UCSD-AML1 (cell line): ENCODE results near the gene NUDT1.
A peak's percentile ranks its signal among the peaks of the same experiment; 100 is the strongest.

Experiments used
- DNase-seq: peaks from one replicate; lab custom pipeline; 2025; ENCODE audit not compliant: unreplicated experiment; lab: John Stamatoyannopoulos, UW

The NUDT1 gene

DNA sequence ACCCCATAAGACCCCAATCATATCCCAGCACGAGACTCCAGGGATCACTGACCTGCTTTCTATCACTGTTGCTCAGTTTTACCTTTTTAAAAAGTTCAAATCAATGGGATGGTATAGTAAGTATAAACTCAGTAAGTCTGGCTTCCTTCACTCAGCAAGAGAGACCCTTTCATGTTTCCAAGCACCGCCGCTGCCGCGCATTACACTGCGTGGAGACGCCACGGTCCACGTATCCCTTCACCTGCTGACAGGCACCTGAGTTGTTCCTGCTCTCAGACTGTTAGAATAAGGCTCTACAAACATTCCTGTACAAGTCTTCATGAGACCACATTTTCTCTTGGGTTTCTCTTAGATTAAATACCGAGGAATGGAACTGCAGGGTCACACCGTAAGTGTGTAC lies 37.6 kb upstream of the NUDT1 start:
- DNase-seq: no peak

- no peak for DNase-seq
Observed at GRCh38 chr7:2205036-2205780, 36.8 kb upstream of the NUDT1 start.

- DNase-seq: no peak
Observed at GRCh38 chr7:2208712-2209111, 33.3 kb upstream of the NUDT1 start.

- DNase-seq: peak; percentile 33
Observed at GRCh38 chr7:2209146-2209960, 32.7 kb upstream of the NUDT1 start.

DNA sequence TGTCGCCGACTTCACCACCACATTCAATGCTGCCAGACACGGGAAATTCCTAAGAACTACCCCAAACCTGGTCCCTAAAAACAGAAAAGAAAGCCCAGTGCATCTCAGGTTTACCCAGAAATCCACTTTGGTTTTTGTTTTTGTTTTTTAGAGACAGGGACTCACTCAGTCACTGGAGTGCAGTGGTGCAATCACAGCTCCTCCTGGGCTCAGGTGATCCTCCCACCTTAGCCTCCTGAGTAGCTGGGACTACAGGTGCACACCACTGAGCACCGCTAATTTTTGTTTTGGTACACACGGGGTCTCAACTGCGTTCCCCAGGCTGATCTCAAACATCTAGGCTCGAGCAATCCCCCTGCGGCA lies 32.1 kb upstream of the NUDT1 start:
- DNase-seq: no peak

- no peak for DNase-seq
Observed at GRCh38 chr7:2210551-2211258, 31.3 kb upstream of the NUDT1 start.

- DNase-seq: no peak
Observed at GRCh38 chr7:2211259-2211880, 30.7 kb upstream of the NUDT1 start.

- no peak for DNase-seq
Observed at GRCh38 chr7:2211926-2212325, 30.1 kb upstream of the NUDT1 start.

DNA sequence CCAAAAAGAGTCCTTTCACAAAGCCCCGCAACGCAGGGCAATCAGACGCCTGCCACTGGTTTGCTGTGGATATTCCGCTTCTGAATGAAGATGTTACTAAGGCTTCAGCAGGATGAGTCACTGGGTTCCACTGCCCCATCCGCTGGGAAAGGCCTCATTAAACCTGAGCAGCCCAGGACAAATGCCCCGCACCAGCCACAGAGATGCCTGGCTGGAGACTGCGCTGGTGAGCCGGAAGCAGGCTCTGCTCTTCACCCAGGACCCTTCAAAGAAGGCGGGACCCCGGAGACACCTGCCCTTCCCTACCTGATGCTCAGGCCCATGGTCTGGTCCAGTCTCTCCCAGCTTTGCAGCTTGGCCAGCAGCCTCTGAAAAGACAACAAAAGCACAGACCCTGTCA lies 29.1 kb upstream of the NUDT1 start:
- DNase-seq: no peak

DNA sequence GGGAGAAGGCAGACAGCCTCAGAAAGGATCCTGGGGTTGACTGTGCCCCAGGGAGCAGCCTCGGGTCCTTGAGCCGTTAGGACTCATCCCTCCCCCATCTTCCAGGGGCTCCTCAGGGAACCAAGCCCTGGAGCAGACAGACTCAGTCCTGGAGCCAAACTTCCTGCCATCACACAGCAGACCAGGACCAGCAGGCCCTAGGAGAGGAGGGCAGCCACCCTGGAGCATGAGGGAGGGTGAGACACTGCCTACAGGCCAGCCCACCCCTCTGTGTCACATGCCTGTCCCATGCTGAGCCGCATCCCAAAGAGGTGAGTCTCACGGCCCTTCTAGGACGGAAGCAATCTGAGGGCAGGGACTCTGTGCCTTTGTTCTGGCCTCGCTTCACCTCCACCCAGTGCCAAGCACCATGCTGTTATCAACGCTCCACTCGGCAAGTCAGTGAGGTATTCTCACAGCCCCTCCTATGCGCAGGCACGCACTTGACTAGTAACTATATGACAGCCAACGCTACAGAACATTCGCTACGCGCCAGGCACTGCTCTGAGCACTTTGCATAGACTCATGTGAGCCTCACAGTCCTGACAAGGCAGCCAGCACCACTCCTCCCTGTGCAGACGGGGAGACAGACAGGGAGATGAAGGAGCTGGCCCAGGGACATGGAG lies 28.3 kb upstream of the NUDT1 start:
- DNase-seq: no peak

DNA sequence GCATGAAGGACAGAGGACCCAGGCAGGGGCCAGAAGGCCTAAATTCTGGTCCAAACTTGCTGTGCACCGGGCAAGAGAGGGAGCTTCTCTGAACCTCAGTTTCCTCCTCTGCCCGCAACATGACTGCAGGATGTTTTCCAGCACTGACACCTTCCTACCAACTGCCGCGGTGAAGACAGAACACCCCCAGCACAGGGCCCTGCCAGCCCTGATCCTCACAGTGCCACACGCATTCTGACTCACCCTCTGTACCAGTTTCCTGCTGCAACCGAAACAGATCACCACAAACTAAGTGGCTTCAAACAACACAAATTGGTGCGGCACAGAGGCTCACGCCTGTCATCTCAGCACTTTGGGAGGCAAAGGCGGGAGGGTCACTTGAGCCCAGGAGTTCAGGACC lies 27.4 kb upstream of the NUDT1 start:
- DNase-seq: no peak

- no peak for DNase-seq
Observed at GRCh38 chr7:2215851-2216250, 26.2 kb upstream of the NUDT1 start.

DNA sequence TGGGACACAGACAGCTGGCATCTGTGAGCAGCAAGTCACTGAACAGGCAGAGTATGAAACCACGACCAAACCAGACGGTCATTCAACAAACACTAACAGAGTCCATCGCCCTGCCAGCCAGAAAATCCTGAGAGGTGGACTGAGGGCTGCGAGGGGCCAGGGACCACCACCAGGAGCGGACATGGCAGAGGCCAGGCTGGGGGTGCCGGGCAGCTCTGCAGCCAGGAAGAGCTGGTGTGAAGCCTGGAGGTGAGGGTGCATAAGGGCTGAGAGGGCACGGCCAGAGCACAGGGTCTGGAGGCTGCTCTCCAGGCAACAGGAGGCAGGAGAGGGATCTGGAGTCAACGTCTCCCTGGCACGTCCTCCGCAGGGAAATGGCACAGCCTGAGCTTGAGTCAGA lies 24.8 kb upstream of the NUDT1 start:
- no peak for DNase-seq

- no peak for DNase-seq
Observed at GRCh38 chr7:2217716-2218443, 24.1 kb upstream of the NUDT1 start.

- no peak for DNase-seq
Observed at GRCh38 chr7:2218444-2218785, 23.6 kb upstream of the NUDT1 start.

- DNase-seq: no peak
Observed at GRCh38 chr7:2219136-2219535, 22.9 kb upstream of the NUDT1 start.

GRCh38 chr7:2219606-2220005 lies 22.4 kb upstream of the NUDT1 start:
- no peak for DNase-seq

DNA sequence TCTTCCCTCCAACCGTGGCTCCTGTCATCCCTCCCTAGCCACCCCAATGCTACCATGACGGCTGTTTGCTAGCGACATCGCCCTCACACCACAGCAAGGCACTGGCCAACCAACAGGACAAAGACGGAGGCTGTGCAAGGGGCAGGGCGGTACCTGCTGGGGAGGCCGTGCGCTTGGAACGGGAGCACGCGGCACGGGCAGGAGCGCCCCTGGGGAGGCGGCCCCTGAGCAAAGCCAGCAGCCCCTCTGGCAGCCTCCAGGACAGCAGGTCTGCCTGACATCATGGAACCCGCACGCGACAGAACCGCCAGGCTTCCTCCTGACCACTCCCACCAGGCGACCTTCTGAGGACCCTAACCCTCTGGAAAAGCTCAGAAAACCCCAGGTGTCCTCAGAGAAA lies 22.0 kb upstream of the NUDT1 start:
- DNase-seq: no peak

GRCh38 chr7:2220506-2220905 lies 21.5 kb upstream of the NUDT1 start:
- no peak for DNase-seq

DNA sequence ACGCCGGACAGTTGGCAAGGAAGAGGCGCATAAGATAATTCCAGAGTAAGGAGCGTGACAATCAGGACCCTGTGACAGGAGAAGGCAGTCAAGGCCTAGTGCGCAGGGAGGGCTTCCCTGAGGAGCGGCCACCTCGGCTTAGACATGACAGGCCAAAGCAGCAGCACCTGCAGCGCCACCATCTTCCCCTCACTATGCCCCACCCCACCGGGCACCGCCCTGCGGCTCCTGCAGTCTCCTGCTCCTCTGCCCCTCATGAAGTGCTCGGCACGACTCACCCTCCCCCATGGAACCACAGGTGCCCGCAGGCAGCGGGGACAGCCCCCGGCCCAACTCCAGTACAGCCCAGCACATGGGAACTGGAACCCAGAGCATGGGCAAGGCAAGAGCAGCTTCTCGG lies 21.1 kb upstream of the NUDT1 start:
- no peak for DNase-seq
